HCT116 (cell line): Measurements from ENCODE around the gene FOXN3.

Source experiments
- CEBPB ChIP-seq: IDR thresholded peaks from 2 replicates; pipeline ENCODE4 v1.6.1; 2012; ENCODE audit warnings: low read depth
- ELF1 ChIP-seq: IDR thresholded peaks from 2 replicates; pipeline ENCODE4 v1.6.1; 2012; ENCODE audit warnings: low read depth, borderline replicate concordance
- JUND ChIP-seq: IDR thresholded peaks from 2 replicates; pipeline ENCODE4 v1.6.1; 2012
- YY1 ChIP-seq: IDR thresholded peaks from 2 replicates; pipeline ENCODE4 v1.6.1; 2011; ENCODE audit warnings: low read length, low read depth, moderate library complexity, mild to moderate bottlenecking; ENCODE audit not compliant: insufficient replicate concordance; ENCODE audit errors: extremely low read depth
- TF ChIP-seq, protein P1 (sequence below), 3 experiments: fragments of 200-600 bp in 1 of 3; sonication (generic) in 1 of 3; IDR thresholded peaks in 2 of 3; conservative IDR thresholded peaks in 1 of 3; 2 replicates each; pipeline ENCODE4 v1.5.1; 2012 to 2017; ENCODE audit warnings: low read depth in 2 of 3, low read length in 2 of 3, antibody characterized with exemption in 1 of 3, borderline replicate concordance in 1 of 3, control low read depth in 1 of 3, mild to moderate bottlenecking in 1 of 3, mixed read lengths in 1 of 3, mixed run types in 1 of 3, moderate library complexity in 1 of 3; ENCODE audit not compliant: insufficient read depth in 1 of 3
- TF ChIP-seq, protein P2 (sequence below): IDR thresholded peaks from 2 replicates; pipeline ENCODE4 v1.6.1; 2012; ENCODE audit warnings: low read depth
- TF ChIP-seq, protein P3 (sequence below): IDR thresholded peaks from 2 replicates; pipeline ENCODE4 v1.6.1; 2012
- TF ChIP-seq, protein P4 (sequence below): IDR thresholded peaks from 2 replicates; pipeline ENCODE4 v1.6.1; 2012

DNA sequence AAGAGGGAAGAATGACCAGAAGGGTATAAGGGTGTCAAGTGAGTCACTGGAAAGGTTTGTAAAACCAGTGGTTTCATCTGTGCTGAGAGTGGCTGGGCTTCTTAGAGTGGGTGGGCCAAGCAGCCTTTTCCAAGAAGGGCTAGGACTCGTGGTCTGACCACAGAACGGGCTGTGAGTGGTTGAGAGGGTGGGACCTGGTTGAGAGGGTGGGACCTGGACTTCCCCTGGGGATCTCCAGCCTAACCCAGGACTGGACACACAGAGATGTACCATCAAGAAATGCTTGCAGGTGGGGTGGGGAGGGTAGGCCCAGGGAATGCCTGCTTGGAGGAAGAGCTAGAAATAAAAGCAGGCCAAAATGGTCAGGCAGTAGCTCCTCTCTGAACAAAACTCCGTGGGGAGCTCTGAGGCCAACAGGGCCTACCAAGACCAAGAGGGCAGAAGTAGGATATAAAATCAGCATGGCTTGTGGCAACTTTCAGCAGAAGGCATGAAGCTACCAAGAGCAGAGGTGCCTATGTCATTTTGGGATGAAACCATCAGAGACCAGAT is 140.5 kb downstream of the FOXN3 start:
- TF ChIP-seq ELF1 (no peak), JUND (no peak), CEBPB (no peak), YY1 (no peak)
- TF ChIP-seq, protein P1, sequence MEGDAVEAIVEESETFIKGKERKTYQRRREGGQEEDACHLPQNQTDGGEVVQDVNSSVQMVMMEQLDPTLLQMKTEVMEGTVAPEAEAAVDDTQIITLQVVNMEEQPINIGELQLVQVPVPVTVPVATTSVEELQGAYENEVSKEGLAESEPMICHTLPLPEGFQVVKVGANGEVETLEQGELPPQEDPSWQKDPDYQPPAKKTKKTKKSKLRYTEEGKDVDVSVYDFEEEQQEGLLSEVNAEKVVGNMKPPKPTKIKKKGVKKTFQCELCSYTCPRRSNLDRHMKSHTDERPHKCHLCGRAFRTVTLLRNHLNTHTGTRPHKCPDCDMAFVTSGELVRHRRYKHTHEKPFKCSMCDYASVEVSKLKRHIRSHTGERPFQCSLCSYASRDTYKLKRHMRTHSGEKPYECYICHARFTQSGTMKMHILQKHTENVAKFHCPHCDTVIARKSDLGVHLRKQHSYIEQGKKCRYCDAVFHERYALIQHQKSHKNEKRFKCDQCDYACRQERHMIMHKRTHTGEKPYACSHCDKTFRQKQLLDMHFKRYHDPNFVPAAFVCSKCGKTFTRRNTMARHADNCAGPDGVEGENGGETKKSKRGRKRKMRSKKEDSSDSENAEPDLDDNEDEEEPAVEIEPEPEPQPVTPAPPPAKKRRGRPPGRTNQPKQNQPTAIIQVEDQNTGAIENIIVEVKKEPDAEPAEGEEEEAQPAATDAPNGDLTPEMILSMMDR (IDR thresholded peaks at IDR 0.05 in 2 of 3, conservative IDR thresholded peaks at IDR 0.05 in 1 of 3; ENCODE audit: borderline replicate concordance in 1 of 3, insufficient read depth in 1 of 3, low read depth in 2 of 3, low read length in 2 of 3), result no peak
- TF ChIP-seq, protein P2, sequence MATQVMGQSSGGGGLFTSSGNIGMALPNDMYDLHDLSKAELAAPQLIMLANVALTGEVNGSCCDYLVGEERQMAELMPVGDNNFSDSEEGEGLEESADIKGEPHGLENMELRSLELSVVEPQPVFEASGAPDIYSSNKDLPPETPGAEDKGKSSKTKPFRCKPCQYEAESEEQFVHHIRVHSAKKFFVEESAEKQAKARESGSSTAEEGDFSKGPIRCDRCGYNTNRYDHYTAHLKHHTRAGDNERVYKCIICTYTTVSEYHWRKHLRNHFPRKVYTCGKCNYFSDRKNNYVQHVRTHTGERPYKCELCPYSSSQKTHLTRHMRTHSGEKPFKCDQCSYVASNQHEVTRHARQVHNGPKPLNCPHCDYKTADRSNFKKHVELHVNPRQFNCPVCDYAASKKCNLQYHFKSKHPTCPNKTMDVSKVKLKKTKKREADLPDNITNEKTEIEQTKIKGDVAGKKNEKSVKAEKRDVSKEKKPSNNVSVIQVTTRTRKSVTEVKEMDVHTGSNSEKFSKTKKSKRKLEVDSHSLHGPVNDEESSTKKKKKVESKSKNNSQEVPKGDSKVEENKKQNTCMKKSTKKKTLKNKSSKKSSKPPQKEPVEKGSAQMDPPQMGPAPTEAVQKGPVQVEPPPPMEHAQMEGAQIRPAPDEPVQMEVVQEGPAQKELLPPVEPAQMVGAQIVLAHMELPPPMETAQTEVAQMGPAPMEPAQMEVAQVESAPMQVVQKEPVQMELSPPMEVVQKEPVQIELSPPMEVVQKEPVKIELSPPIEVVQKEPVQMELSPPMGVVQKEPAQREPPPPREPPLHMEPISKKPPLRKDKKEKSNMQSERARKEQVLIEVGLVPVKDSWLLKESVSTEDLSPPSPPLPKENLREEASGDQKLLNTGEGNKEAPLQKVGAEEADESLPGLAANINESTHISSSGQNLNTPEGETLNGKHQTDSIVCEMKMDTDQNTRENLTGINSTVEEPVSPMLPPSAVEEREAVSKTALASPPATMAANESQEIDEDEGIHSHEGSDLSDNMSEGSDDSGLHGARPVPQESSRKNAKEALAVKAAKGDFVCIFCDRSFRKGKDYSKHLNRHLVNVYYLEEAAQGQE, result no peak
- TF ChIP-seq, protein P3, sequence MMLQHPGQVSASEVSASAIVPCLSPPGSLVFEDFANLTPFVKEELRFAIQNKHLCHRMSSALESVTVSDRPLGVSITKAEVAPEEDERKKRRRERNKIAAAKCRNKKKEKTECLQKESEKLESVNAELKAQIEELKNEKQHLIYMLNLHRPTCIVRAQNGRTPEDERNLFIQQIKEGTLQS, result no peak
- TF ChIP-seq, protein P4, sequence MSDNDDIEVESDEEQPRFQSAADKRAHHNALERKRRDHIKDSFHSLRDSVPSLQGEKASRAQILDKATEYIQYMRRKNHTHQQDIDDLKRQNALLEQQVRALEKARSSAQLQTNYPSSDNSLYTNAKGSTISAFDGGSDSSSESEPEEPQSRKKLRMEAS, result no peak
